GM12878 (cell line): ENCODE measurements around the gene ASB7. TPM values are rescaled to one million over a fixed set of nuclear protein-coding genes. Genes with fewer than 3 reads are reported as not detected.
A peak's percentile ranks its signal among the peaks of the same experiment; 100 is the strongest.

Experiments used
- ATAC-seq: fragments of 200-7000 bp; cut with Tn5 transposase; 3 replicates; pipeline ENCODE4 v1.9.1; 2020; ENCODE audit warnings: mild to moderate bottlenecking, moderate library complexity
- BruUV-seq: library from RNA; stranded (reverse); fragments of 400-500 nt; replicated peaks from 2 replicates; lab custom pipeline; 2021; lab: Mats Ljungman, UMichigan
- CTCF ChIA-PET: fragments of 300-600 bp; sonication (Branson Sonifier 250); formaldehyde crosslinking; extraction: SDS; loops from one replicate; lab custom pipeline; 2021; ENCODE audit warnings: inconsistent platforms; lab: Yijun Ruan, JAX
- POLR2A ChIA-PET: fragments of 350-600 bp; formaldehyde crosslinking; extraction: SDS; loops from one replicate; lab custom pipeline; 2021; ENCODE audit warnings: inconsistent platforms; lab: Charles Lee
- RAD21 ChIA-PET: fragments of 300-600 bp; sonication (Branson Sonifier 250); formaldehyde crosslinking; loops from one replicate; lab custom pipeline; 2023; ENCODE audit warnings: antibody characterized with exemption; ENCODE audit not compliant: unreplicated experiment; lab: Charles Lee
- SMC1A ChIA-PET: fragments of 300-600 bp; sonication (Branson Sonifier 250); formaldehyde crosslinking; loops from one replicate; lab custom pipeline; 2023; ENCODE audit not compliant: unreplicated experiment, uncharacterized antibody; lab: Charles Lee
- DNase-seq: peaks from one replicate; pipeline ENCODE4 v3.0.0-alpha.2; 2011; ENCODE audit warnings: low read depth, low spot score
- FAIRE-seq: peaks from 3 replicates; lab custom pipeline; 2011; peaks lifted over from hg19 to GRCh38; lab: Jason Lieb, UNC
- H2AFZ ChIP-seq: 2 replicates; pipeline ENCODE4 v1.6.0; 2011; ENCODE audit warnings: low read depth, low read length, control low read depth; ENCODE audit not compliant: control insufficient read depth
- H3K27ac ChIP-seq: 2 replicates; pipeline ENCODE4 v1.5.1; 2011; ENCODE audit warnings: control low read depth; ENCODE audit not compliant: control insufficient read depth, insufficient read depth
- H3K27me3 ChIP-seq, 2 experiments: replicated peaks in 1 of 2; 2 replicates each; pipeline versions ENCODE4 v1.6.0 to v1.6.1; 2011; ENCODE audit warnings: low read length in 1 of 2; ENCODE audit not compliant: control insufficient read depth in 2 of 2, insufficient read depth in 2 of 2
- H3K36me3 ChIP-seq, 2 experiments: 2 replicates each; pipeline ENCODE4 v1.5.1; 2011; ENCODE audit warnings: low read length in 1 of 2; ENCODE audit not compliant: control insufficient read depth in 2 of 2, insufficient read depth in 2 of 2
- H3K4me1 ChIP-seq: 2 replicates; pipeline ENCODE4 v1.6.1; 2011; ENCODE audit warnings: mild to moderate bottlenecking, low read length, moderate library complexity, mixed read lengths; ENCODE audit not compliant: control insufficient read depth, insufficient read depth
- H3K4me2 ChIP-seq: 2 replicates; pipeline ENCODE4 v1.6.0; 2011; ENCODE audit warnings: control low read depth; ENCODE audit not compliant: control insufficient read depth, insufficient read depth
- H3K4me3 ChIP-seq: fragments of 200-600 bp; sonication (generic); 2 replicates; pipeline ENCODE4 v1.5.1; 2016
- H3K79me2 ChIP-seq: 2 replicates; pipeline ENCODE4 v1.6.0; 2011; ENCODE audit warnings: low read length; ENCODE audit not compliant: control insufficient read depth, insufficient read depth
- H3K9ac ChIP-seq: 2 replicates; pipeline ENCODE4 v1.8.0; 2011; ENCODE audit warnings: low read length, control low read depth, mixed read lengths; ENCODE audit not compliant: control insufficient read depth, insufficient read depth
- H3K9me3 ChIP-seq: replicated peaks from 3 replicates; pipeline ENCODE4 v1.5.1; 2011; ENCODE audit warnings: mild to moderate bottlenecking, low read length; ENCODE audit not compliant: control insufficient read depth, insufficient read depth
- H4K20me1 ChIP-seq: 2 replicates; pipeline ENCODE4 v1.6.0; 2011; ENCODE audit not compliant: control insufficient read depth, insufficient read depth
- ASH2L ChIP-seq: fragments of 300-600, 200-600 bp; sonication (generic); IDR thresholded peaks from 2 replicates; pipeline ENCODE4 v1.6.1; 2017; ENCODE audit warnings: low read depth, mild to moderate bottlenecking, borderline replicate concordance
- CHD1 ChIP-seq: IDR thresholded peaks from 2 replicates; pipeline ENCODE4 v1.6.1; 2012; ENCODE audit warnings: low read depth, low read length, improper control_type of control experiment
- CTCF ChIP-seq, 3 experiments: IDR thresholded peaks in 2 of 3; conservative IDR thresholded peaks in 1 of 3; 2 replicates each; pipeline ENCODE4 v1.5.1; 2011; ENCODE audit warnings: low read depth in 3 of 3, low read length in 3 of 3, mild to moderate bottlenecking in 3 of 3, control low read depth in 2 of 3, moderate library complexity in 2 of 3, inconsistent platforms in 1 of 3, mixed read lengths in 1 of 3; ENCODE audit not compliant: control insufficient read depth in 2 of 3, insufficient read depth in 1 of 3; ENCODE audit errors: extremely low read depth in 1 of 3
- HCFC1 ChIP-seq: fragments of 150-350 bp; IDR thresholded peaks from 2 replicates; pipeline ENCODE4 v1.6.1; 2014; ENCODE audit warnings: low read length
- IKZF1 ChIP-seq: fragments of 450-650 bp; conservative IDR thresholded peaks from 2 replicates; pipeline ENCODE4 v1.6.1; 2017; ENCODE audit warnings: antibody characterized with exemption, mild to moderate bottlenecking
- MYB ChIP-seq: fragments of 150-350 bp; IDR thresholded peaks from 2 replicates; pipeline ENCODE4 v1.6.1; 2014; ENCODE audit warnings: mild to moderate bottlenecking, low read depth, low read length, borderline replicate concordance
- POLR2AphosphoS2 ChIP-seq: IDR thresholded peaks from 2 replicates; pipeline ENCODE4 v1.6.1; 2011; ENCODE audit warnings: low read depth, mild to moderate bottlenecking, low read length, improper control_type of control experiment, moderate library complexity
- STAT1 ChIP-seq: fragments of 450-650 bp; conservative IDR thresholded peaks from 2 replicates; pipeline ENCODE4 v1.6.1; 2014; ENCODE audit warnings: antibody characterized with exemption, mild to moderate bottlenecking
- ZNF274 ChIP-seq: IDR thresholded peaks from one replicate; pipeline ENCODE4 v1.8.0; 2011; ENCODE audit not compliant: insufficient read length, insufficient read depth
- WGBS: methylation state at CpG from one replicate; pipeline ENCODE4 v1.1.6; 2016; ENCODE audit warnings: low lambda C conversion rate; ENCODE audit not compliant: insufficient replicate concordance, insufficient coverage; ENCODE audit errors: missing lambda C conversion rate; 5-methylcytosine and 5-hydroxymethylcytosine counted together
- in situ Hi-C: fragments of 300-500 bp; cut with MboI; formaldehyde crosslinking; loops from 9 replicates; pipeline ENCODE4 v1.14.3; 2018; ENCODE audit warnings: mixed read lengths
- intact Hi-C: fragments of 100-400 bp; cut with micrococcal nuclease; formaldehyde crosslinking; loops from one replicate; pipeline ENCODE4 v1.14.2; 2022; ENCODE audit not compliant: unreplicated experiment
- polyA plus RNA-seq, 11 experiments: library from polyadenylated mRNA; depleted of rRNA in 4 of 11; unstranded in 6 of 11; stranded (reverse) in 5 of 11; fragments of >200 nt; fragmentation: Nextera tagmentation in 4 of 11; fragmentation: Illumina TruSeq in 1 of 11; extraction: Ambion mirVana in 4 of 11; extraction: Trizol in 1 of 11; gene quantifications; 1 replicate in 1 of 11; 2 replicates in 10 of 11; pipeline versions ENCODE4 v1.2.1 to v1.2.3, GENCODE V29; 2011 to 2016; ENCODE audit warnings: inconsistent platforms in 2 of 11, missing spikeins in 2 of 11, low read depth in 1 of 11
- total RNA-seq, 4 experiments: library from RNA; depleted of rRNA in 3 of 4; stranded (reverse); fragments of >200 nt in 3 of 4; fragmentation: Illumina TruSeq in 1 of 4; extraction: Trizol in 1 of 4; gene quantifications; 2 replicates each; pipeline versions ENCODE4 v1.2.1 to v1.2.3, GENCODE V29; 2013 to 2021

Gene ASB7
- total and polyA plus RNA-seq, 10 of the 15 experiments (the other 5 are each of a cell fraction or from before 2014, with no cell fraction given) = 2.7 to 13.9 (median 8.6) TPM

GRCh38 chr15:100663086-100663914, 60.9 kb downstream of the ASB7 start:
- DNase-seq (no peak), FAIRE-seq (no peak), ATAC-seq (no peak)
- Histone ChIP-seq H4K20me1 (no peaks in the 10 kb centered on the region), H3K4me1 (no peaks in the 10 kb centered on the region), H3K36me3 (no peaks in the 10 kb centered on the region), H3K4me3 (no peak overlapping the region), H3K27me3 (no peaks in the 10 kb centered on the region), H3K9me3 (no peaks in the 10 kb centered on the region), H3K9ac (no peak overlapping the region), H3K27ac (no peak overlapping the region), H3K79me2 (no peaks in the 10 kb centered on the region), H2AFZ (no peak overlapping the region), H3K4me2 (no peak overlapping the region)
- WGBS = 25% methylated on average over 13 of the region's 13 CpGs
- ChIA-PET POLR2A (no interaction called here), RAD21 (no interaction called here), CTCF (no interaction called here), SMC1A (no interaction called here)
- TF ChIP-seq CTCF (IDR thresholded peaks at IDR 0.05 in 2 of 3, conservative IDR thresholded peaks at IDR 0.05 in 1 of 3; ENCODE audit: control insufficient read depth in 2 of 3, extremely low read depth in 1 of 3, insufficient read depth in 1 of 3, low read depth in 3 of 3, low read length in 3 of 3) (0 out of 6 replicates have a peak, but pooled peaks of 1 of the 3 experiments have one; percentile 2), HCFC1 (no peak), STAT1 (no peak)
- in situ Hi-C loops = no loop called here
- intact Hi-C loops = no loop called here
- no TSS peak for BruUV-seq

- ChIA-PET SMC1A (no interaction called here), POLR2A (no interaction called here), CTCF (no interaction called here), RAD21 (no interaction called here)
- no peaks in the 10 kb centered on the region for H3K4me1 ChIP-seq
- no TSS peak for BruUV-seq
- no peaks in the 10 kb centered on the region for H3K9me3 ChIP-seq
- no peaks in the 10 kb centered on the region for H3K79me2 ChIP-seq
- H2AFZ ChIP-seq = no peak overlapping the region
- ATAC-seq (no peak), FAIRE-seq (no peak), DNase-seq (no peak)
- in situ Hi-C loops = no loop called here
- H3K4me3 ChIP-seq = no peak overlapping the region
- H3K27ac ChIP-seq = no peak overlapping the region
- H4K20me1 ChIP-seq = no peaks in the 10 kb centered on the region
- no peaks in the 10 kb centered on the region for H3K36me3 ChIP-seq
- intact Hi-C loops = no loop called here
- no peak for TF ChIP-seq IKZF1
- no peak for TF ChIP-seq CHD1
- no peak for TF ChIP-seq MYB
- no peak for TF ChIP-seq POLR2AphosphoS2
- TF ChIP-seq ASH2L = no peak
- no peak for TF ChIP-seq ZNF274
- H3K4me2 ChIP-seq = no peak overlapping the region
- H3K27me3 ChIP-seq = no peaks in the 10 kb centered on the region
- WGBS = 36% methylated on average over 11 of the region's 11 CpGs
- H3K9ac ChIP-seq = no peak overlapping the region
These were observed 61.5 kb downstream of the ASB7 start for GRCh38 chr15:100663915-100664281.
